SIG-M5 treated with dmso at 0.1 percent for 504 hours (cell line): Measurements from ENCODE around the gene VTI1A.

Source experiments
- DNase-seq: peaks from one replicate; lab custom pipeline; 2025; ENCODE audit not compliant: unreplicated experiment; lab: John Stamatoyannopoulos, UW

The VTI1A gene

DNA sequence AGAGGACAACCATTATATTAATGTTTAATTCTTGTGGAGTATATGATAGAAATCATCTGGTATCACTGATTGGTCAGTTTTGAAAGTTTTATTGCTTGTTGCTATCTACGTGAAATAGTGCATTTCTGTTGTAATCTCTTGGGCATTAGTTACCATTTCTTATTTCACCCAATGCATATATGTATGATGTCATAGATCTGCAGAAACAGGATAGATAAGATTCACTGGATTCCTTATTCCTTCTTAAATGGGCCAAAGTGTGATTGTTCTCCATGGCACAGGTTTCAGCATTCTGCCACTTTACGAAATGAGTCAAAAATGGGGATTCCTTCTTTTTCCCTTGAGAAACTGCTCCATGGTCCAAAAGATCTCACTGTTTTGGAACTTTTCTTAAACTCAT lies 56.6 kb downstream of the VTI1A start:
- no peak for DNase-seq

GRCh38 chr10:112507046-112507445 lies 60.0 kb downstream of the VTI1A start:
- DNase-seq, result no peak

DNA sequence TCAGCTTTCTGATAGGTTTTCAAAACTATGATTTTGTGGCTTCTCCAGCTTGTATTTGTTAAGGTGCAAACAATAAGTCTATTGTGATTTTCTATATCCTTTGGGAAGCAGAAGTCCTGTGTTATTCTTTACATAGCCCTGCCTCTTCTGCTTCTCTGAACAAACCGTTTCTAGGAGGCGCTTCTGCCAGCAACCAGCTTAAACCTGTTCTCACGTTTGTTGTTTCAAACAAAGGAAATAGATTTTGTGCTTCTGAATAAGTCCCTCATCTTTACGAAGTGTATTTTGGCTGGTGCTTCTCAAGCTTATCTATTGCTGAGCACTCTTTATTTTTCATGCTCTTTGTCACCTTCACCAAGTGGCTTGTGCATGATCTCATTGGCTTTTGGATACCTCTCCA lies 61.0 kb downstream of the VTI1A start:
- DNase-seq, result no peak

DNA sequence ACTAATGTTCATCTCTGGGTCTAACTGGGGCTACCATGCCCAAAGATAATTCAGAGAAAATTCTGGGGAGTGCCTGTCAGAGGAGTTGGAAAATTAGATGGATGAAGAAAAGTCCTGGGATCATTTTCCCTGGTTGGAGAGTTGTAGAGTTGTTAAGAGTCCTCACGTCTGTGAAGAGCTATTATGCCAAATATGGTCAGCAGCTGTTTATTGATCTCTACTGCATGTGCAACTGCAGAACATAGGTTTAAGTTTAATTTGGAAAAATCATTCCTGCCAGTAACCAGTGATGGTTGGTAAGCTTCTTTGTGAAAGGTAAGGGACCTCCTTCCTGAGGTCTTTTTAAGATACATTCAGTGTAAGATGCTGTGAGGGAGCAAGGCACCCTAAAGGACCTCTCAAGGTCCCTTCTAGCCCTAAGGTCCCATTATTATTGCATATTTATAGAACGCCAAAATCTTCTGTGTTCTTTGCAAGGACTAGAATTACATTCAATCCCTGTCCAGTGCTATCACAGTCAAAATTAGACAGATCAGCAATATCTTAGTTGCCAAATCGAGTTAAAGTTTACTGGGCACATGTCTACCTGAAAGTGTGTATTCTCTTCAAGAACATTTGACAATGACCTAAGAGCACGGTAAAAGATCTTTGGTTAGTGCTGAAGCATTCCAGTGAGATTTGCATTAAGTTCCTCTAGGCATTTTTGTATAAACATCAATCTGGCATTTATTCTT lies 62.7 kb downstream of the VTI1A start:
- DNase-seq, result no peak

GRCh38 chr10:112510384-112510783 lies 63.4 kb downstream of the VTI1A start:
- no peak for DNase-seq

DNA sequence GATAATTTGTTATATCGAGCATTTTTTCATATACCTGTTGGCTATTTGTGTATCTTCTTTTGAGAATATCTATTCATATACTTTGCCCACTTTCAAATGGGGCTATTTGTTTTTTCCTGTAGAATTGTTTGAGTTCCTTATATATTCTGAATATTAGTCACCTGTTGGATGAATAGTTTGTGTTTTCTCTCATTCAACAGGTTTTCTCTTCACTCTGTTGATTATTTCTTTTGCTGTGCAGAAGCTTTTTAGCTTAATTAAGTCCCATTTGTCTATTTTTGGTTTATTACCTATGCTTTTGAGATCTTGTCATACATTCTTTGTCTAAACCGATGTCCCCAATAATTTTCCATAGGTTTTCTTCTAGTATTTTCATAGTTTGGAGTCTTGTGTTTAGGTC lies 65.3 kb downstream of the VTI1A start:
- DNase-seq, result no peak

- no peak for DNase-seq
Observed at GRCh38 chr10:112515126-112515525, 68.1 kb downstream of the VTI1A start.

GRCh38 chr10:112515852-112516251 lies 68.8 kb downstream of the VTI1A start:
- DNase-seq, result no peak

GRCh38 chr10:112517451-112517862 lies 70.4 kb downstream of the VTI1A start:
- DNase-seq, result no peak

DNA sequence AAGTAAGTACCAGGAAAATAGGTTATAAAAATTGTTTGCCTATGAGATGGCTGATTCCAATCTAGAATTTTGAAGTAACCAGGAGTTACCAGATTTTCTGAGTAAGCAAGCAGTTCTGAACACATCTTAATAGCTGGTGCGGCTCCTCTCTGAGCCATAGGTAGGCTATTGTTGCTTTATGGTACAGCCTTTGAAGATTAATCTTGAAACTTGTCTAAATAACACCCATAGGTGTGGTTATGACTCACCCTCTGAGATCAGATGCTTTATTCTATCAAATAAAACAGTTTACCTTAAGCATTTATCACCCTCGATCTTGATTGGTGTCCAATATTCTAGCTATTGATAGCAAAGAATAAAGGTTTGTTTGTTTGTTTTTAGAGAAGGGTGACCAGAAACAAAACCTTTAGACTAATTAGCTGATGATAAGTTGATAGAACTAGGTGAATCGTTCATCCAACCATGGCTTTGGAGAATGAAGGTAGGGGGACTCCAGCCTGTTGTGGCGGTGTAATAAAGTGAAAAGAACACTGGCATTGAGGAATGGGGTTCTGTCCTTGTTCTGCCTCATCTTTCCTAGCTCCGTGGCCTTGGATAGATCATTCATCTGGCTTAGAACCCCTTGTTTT lies 72.2 kb downstream of the VTI1A start:
- DNase-seq, result no peak

DNA sequence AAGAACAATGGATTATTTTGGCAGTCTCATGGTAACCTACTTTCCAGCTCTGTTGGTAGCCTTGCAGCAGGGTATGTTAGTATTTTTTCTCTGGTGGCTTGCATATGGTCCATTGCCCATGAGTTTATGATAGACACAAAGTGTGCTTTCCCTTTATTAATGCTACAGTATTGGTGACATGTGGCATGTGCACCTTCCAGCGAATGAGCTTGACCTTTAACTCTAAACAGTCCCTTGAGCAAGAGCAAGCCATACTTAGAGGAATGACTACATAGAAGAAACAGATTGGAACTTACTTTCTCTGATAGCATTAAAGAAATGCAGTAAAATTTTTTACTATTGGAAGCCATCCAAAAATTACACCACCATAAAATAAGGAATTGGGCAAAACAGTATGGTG lies 73.9 kb downstream of the VTI1A start:
- no peak for DNase-seq

DNA sequence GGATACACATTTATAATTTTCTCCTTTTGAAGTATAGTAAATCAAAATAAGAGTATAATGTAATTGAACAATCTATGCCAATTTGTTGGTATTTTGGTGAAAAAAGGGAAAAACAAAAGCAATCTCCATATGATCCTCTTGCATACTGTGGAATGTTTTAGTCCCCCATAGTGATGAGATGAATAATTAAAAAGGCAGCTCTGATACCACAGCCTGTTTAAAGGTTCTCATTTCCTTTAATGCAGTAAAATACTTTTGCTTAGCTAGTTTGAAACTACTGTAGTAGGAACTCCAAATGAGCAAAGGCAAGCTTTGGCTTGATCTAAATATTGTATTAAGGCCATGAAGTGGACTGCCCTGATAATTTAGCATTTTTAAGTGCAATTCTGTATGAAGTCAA lies 77.6 kb downstream of the VTI1A start:
- no peak for DNase-seq

DNA sequence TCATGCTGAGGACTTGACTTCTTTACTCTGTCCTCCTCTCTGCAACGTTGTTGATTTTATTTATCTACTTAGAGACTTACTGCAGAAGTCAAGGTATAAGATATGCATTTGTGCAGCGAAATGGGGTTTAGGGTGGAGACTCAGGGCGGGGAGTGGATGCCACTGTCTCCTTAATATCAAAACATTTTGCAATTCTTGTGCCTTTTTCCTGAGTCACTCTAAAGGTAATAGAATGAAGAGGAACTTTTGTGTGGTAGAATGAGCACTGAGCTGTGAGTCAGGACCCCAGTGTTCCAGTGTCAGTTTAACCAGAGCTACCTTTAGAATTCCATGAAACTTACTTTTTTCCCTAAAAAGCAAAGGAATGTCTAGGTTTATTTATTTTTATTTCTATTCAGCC lies 78.2 kb downstream of the VTI1A start:
- DNase-seq, result no peak

DNA sequence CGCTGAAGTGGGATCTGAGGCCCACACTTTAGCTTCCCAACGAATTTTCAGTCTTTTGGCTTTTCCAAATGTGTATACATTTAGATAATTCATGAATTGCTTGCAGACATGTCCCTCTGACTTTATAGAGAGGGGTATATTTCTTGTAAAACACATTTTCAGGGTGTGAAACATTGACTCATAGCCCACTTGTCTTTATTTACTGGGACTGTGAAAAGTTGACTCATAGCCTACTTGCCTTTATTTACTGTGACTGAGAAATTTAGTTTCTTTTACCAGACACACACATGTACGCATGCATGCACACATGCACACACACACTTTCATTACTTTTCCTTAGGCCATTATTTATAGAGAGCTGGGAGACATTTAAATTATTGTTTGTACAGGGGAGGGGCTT lies 79.1 kb downstream of the VTI1A start:
- no peak for DNase-seq

- DNase-seq, result no peak
Observed at GRCh38 chr10:112526906-112527305, 79.9 kb downstream of the VTI1A start.

DNA sequence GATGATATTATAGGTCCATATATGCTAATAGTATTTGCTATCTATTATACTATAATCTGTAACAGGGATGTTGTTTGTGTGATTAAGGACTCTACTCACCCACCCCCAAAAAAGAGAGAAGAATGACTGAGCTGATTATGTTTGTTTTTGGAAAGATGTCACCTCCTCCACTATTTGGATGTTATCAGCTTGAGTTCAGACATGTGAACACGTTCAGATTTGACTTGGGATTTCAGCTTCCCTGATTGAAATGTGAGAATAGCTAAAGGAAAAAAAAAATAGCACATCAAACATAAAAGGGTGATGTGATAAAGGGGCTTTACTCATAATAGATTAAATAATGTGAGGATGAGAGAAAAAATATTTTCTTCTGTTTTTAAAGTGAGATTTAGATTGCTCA lies 81.2 kb downstream of the VTI1A start:
- DNase-seq, result no peak

- no peak for DNase-seq
Observed at GRCh38 chr10:112531421-112531820, 84.4 kb downstream of the VTI1A start.

DNA sequence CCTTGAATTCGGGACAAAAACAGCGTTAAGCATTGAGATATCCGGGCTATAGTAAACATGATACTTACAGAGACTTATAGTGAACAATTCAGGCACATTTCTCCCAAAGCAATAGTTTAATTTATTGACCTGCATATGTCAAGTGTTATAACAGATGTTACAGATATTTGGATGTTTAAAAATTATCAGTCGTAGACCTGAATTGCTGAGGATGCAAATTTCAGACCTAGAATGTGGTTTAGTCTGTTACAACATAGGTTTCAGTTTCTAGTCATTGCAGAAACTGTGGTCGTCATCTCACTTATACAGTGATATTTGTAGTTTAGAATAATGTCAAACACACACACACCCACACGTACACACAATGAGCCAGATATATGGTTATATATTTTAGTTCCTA lies 85.2 kb downstream of the VTI1A start:
- DNase-seq, result peak; percentile 55

DNA sequence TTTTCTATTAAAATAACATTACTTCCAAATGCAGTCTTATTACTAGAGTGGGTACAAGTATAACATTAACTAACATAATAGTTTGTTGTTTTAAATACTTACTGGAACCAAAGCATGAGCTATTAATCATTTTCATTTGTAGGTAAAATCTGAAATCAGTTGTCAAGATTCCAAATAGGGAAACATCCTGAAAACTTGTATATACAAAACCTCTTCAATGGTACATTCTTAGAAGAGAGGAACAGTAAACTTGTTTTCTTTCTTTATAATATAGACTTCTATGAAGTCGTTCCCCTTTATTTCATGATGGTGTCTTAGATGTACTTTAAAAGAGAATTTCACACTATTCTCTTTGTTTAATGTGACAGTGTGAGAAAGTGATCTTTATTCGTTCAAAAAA lies 85.9 kb downstream of the VTI1A start:
- DNase-seq, result no peak

GRCh38 chr10:112533916-112534315 lies 86.9 kb downstream of the VTI1A start:
- DNase-seq, result no peak

DNA sequence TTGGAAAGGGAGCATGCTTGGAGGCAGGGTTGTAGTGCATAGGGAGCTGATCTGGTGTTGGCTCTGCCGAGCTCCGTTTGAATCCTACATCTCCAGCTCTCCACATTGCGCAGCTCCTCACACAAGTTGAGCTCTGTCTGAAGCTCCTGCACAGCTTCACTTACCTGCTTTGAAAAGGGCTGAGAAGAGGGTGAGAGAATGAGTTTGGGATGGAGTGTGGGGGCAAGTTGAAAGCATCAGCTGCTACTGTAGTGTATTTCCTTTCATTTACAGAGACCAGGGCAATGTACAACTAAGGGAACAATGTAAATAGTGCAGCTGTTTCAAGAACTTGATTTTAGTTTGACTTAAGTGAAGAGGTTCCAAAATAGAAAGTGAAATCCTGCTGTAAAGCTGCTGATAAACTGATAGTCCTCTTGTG lies 88.5 kb downstream of the VTI1A start:
- no peak for DNase-seq

- no peak for DNase-seq
Observed at GRCh38 chr10:112536663-112537062, 89.6 kb downstream of the VTI1A start.

- no peak for DNase-seq
Observed at GRCh38 chr10:112538168-112538567, 91.2 kb downstream of the VTI1A start.
